ENCODE measurements around the gene RETN.

Gene RETN

GRCh38 chr19:7682175-7682855 is 13.5 kb downstream of the RETN start:
- no peak for DNase-seq (ENCODE audit: low spot score)

GRCh38 chr19:7685546-7686445 is 16.9 kb downstream of the RETN start:
- DNase-seq (ENCODE audit: low spot score): no peak

- no peak for DNase-seq (ENCODE audit: low spot score)
Measured at GRCh38 chr19:7687177-7687576, 18.3 kb downstream of the RETN start.

- DNase-seq (ENCODE audit: low spot score): no peak
Measured at GRCh38 chr19:7689165-7689564, 20.3 kb downstream of the RETN start.

- no peak for DNase-seq (ENCODE audit: low spot score)
Measured at GRCh38 chr19:7690779-7691258, 22.0 kb downstream of the RETN start.

- DNase-seq (ENCODE audit: low spot score): no peak
Measured at GRCh38 chr19:7691497-7691896, 22.6 kb downstream of the RETN start.

- DNase-seq (ENCODE audit: low spot score): no peak
Measured at GRCh38 chr19:7692417-7693088, 23.7 kb downstream of the RETN start.

- DNase-seq (ENCODE audit: low spot score): no peak
Measured at GRCh38 chr19:7694499-7694898, 25.6 kb downstream of the RETN start.

- no peak for DNase-seq (ENCODE audit: low spot score)
Measured at GRCh38 chr19:7697721-7698287, 29.0 kb downstream of the RETN start.

GRCh38 chr19:7698583-7698982 is 29.7 kb downstream of the RETN start:
- DNase-seq (ENCODE audit: low spot score): no peak

GRCh38 chr19:7699003-7699402 is 30.2 kb downstream of the RETN start:
- no peak for DNase-seq (ENCODE audit: low spot score)

GRCh38 chr19:7699417-7700401 is 30.9 kb downstream of the RETN start:
- peak; percentile 48 for DNase-seq (ENCODE audit: low spot score)

GRCh38 chr19:7701049-7701653 is 32.3 kb downstream of the RETN start:
- DNase-seq (ENCODE audit: low spot score): no peak

- no peak for DNase-seq (ENCODE audit: low spot score)
Measured at GRCh38 chr19:7701654-7702457, 33.0 kb downstream of the RETN start, which contains the start of gene FCER2. TSS of gene FCER2 (minus strand) at chr19:7702131. CDS start at chr19:7699760, 2,371 bp downstream.

- DNase-seq (ENCODE audit: low spot score): no peak
Measured at GRCh38 chr19:7703332-7703731, 34.5 kb downstream of the RETN start.

GRCh38 chr19:7704280-7705060 is 35.6 kb downstream of the RETN start:
- no peak for DNase-seq (ENCODE audit: low spot score)

GRCh38 chr19:7705387-7706187 is 36.7 kb downstream of the RETN start:
- no peak for DNase-seq (ENCODE audit: low spot score)

All from hematopoietic multipotent progenitor cell treated with erythropoietin and hydrocortisone succinate and interleukin-3 and kit ligand, for 15 days (in vitro differentiated cells).